HG03108 (cell line): ENCODE data around the gene APBB2.
A peak's percentile ranks its signal among the peaks of the same experiment; 100 is the strongest.

Source experiments
- ATAC-seq: cut with Tn5 transposase; IDR thresholded peaks from one replicate; pipeline ENCODE4 v1.9.1; 2021; ENCODE audit warnings: moderate library complexity; ENCODE audit not compliant: unreplicated experiment

Gene APBB2

GRCh38 chr4:41214136-41214824 is at the start of gene APBB2:
Gene APBB2, minus strand, starts transcription at chr4:41214542. Its CDS starts 181,288 bp downstream, at chr4:41033254.
- ATAC-seq: peak; percentile 48

- no peak for ATAC-seq
Observed at GRCh38 chr4:41262198-41262597, 47.9 kb upstream of the APBB2 start.

GRCh38 chr4:41260116-41260733 is 45.9 kb upstream of the APBB2 start:
- ATAC-seq: no peak

- no peak for ATAC-seq
Observed at GRCh38 chr4:41258783-41259182, 44.4 kb upstream of the APBB2 start.

GRCh38 chr4:41257906-41258305 is 43.6 kb upstream of the APBB2 start:
- no peak for ATAC-seq

- peak; percentile 57 for ATAC-seq
Observed at GRCh38 chr4:41257257-41257901, 43.0 kb upstream of the APBB2 start.

- peak; percentile 44 for ATAC-seq
Observed at GRCh38 chr4:41256740-41257256, 42.5 kb upstream of the APBB2 start, which contains the start of gene UCHL1. Gene UCHL1, plus strand, starts transcription at chr4:41256928. Its CDS starts 49 bp downstream, at chr4:41256977.

- no peak for ATAC-seq
Observed at GRCh38 chr4:41256131-41256739, 41.9 kb upstream of the APBB2 start.

GRCh38 chr4:41245983-41246382 is 31.6 kb upstream of the APBB2 start:
- no peak for ATAC-seq

- ATAC-seq: no peak
Observed at GRCh38 chr4:41241919-41242318, 27.6 kb upstream of the APBB2 start.

- ATAC-seq: no peak
Observed at GRCh38 chr4:41236508-41236907, 22.2 kb upstream of the APBB2 start.

- no peak for ATAC-seq
Observed at GRCh38 chr4:41236032-41236431, 21.7 kb upstream of the APBB2 start.

GRCh38 chr4:41232856-41233255 is 18.5 kb upstream of the APBB2 start:
- ATAC-seq: no peak

- ATAC-seq: no peak
Observed at GRCh38 chr4:41232406-41232805, 18.1 kb upstream of the APBB2 start.

GRCh38 chr4:41227902-41228301 is 13.6 kb upstream of the APBB2 start:
- no peak for ATAC-seq

- ATAC-seq: no peak
Observed at GRCh38 chr4:41221850-41222645, 7.7 kb upstream of the APBB2 start.

- no peak for ATAC-seq
Observed at GRCh38 chr4:41219421-41219950, 5.1 kb upstream of the APBB2 start.

GRCh38 chr4:41218703-41219102 is 4.4 kb upstream of the APBB2 start:
- ATAC-seq: no peak

- ATAC-seq: no peak
Observed at GRCh38 chr4:41217374-41217773, 3.0 kb upstream of the APBB2 start.

GRCh38 chr4:41217020-41217333 is 2.6 kb upstream of the APBB2 start:
- ATAC-seq: no peak
